DOHH2 (cell line): Measurements from ENCODE around the gene TRAF5.

ENCODE experiments used
- H3F3A ChIP-seq: fragments of 200-600 bp; sonication (generic), shearing (Covaris generic); 2 replicates; pipeline ENCODE4 v1.6.0; 2016; ENCODE audit warnings: antibody characterized with exemption, mild to moderate bottlenecking; ENCODE audit not compliant: control insufficient read depth, insufficient read depth
- H3K27ac ChIP-seq: fragments of 200-600 bp; sonication (generic); 2 replicates; pipeline ENCODE4 v1.5.1; 2014; ENCODE audit warnings: low read depth, mild to moderate bottlenecking, low read length, moderate library complexity
- H3K27me3 ChIP-seq: fragments of 200-600 bp; sonication (generic); 2 replicates; pipeline ENCODE4 v1.6.1; 2014; ENCODE audit warnings: mild to moderate bottlenecking, low read length, mixed read lengths; ENCODE audit not compliant: control insufficient read depth
- H3K36me3 ChIP-seq: fragments of 200-600 bp; sonication (generic); 2 replicates; pipeline ENCODE4 v1.6.1; 2014; ENCODE audit warnings: mild to moderate bottlenecking, low read length, moderate library complexity, mixed read lengths; ENCODE audit not compliant: control insufficient read depth
- H3K4me1 ChIP-seq: fragments of 200-600 bp; sonication (generic); 2 replicates; pipeline ENCODE4 v1.6.1; 2014; ENCODE audit warnings: mild to moderate bottlenecking, low read length, mixed read lengths; ENCODE audit not compliant: control insufficient read depth
- H3K4me2 ChIP-seq: fragments of 200-600 bp; sonication (generic); 2 replicates; pipeline ENCODE4 v1.6.0; 2014; ENCODE audit warnings: mild to moderate bottlenecking, low read length, moderate library complexity
- H3K4me3 ChIP-seq: fragments of 200-600 bp; sonication (generic); 2 replicates; pipeline ENCODE4 v1.5.1; 2014; ENCODE audit warnings: mild to moderate bottlenecking, low read length, mixed read lengths
- H3K79me2 ChIP-seq: fragments of 200-600 bp; sonication (generic); 2 replicates; pipeline ENCODE4 v1.6.1; 2014; ENCODE audit warnings: mild to moderate bottlenecking, low read length, mixed read lengths; ENCODE audit not compliant: control insufficient read depth
- H3K9me2 ChIP-seq: fragments of 200-600 bp; sonication (generic); replicated peaks from 2 replicates; pipeline ENCODE4 v1.6.1; 2014; ENCODE audit warnings: mild to moderate bottlenecking, low read length, mixed read lengths; ENCODE audit not compliant: control insufficient read depth
- H3K9me3 ChIP-seq: fragments of 200-600 bp; sonication (generic); 2 replicates; pipeline ENCODE4 v1.6.1; 2014; ENCODE audit warnings: antibody characterized with exemption, low read length, mixed read lengths; ENCODE audit not compliant: control insufficient read depth, insufficient read depth
- H4K20me1 ChIP-seq: fragments of 200-600 bp; sonication (generic); 2 replicates; pipeline ENCODE4 v1.6.0; 2014; ENCODE audit warnings: low read depth, mild to moderate bottlenecking, antibody characterized with exemption, low read length, moderate library complexity; ENCODE audit not compliant: control insufficient read depth, insufficient read depth
- EZH2phosphoT487 ChIP-seq: fragments of 200-600 bp; sonication (generic); IDR thresholded peaks from 2 replicates; pipeline ENCODE4 v1.6.1; 2017; ENCODE audit warnings: borderline replicate concordance, mild to moderate bottlenecking, antibody characterized with exemption, low read length, moderate library complexity, mixed read lengths
- TF ChIP-seq, protein P1 (sequence below): fragments of 200-600 bp; sonication (generic); IDR thresholded peaks from one replicate; pipeline ENCODE4 v1.5.1; 2014; ENCODE audit warnings: antibody characterized with exemption, mild to moderate bottlenecking, low read depth, low read length; ENCODE audit not compliant: poor library complexity, severe bottlenecking

The TRAF5 gene

DNA sequence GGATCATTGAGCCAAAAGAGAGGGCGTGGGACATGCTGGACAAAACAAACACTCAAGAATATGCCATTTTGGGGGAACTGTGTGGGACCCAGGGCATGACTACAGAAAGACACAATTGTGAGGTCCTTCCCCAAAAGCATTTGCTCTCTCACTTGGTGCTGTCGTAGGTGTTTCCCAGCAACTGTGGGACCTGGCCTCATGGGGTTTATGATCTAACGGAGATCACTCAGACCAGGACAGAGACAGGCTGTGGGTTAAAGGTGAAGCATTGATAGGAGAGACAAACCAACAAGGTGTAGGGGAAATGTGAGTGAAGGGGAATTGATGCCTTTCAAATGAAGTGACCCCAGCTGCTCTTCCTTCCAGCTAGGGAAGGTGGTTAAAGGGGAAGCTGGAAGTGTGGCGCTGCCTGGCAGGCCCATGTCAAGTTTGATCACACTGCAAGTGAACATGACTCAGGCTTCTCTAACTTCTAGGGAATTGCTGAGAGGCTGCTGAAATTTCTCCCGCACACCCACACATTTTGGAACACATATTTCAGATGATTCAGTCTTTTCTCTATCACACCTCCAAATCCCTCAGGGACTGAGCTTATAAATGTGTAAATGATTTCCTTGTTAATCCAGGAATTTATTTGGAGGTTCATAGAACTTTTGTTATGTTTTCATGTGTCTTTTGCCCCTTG, 30.2 kb downstream of the TRAF5 start:
- H3K27ac ChIP-seq, result no peak overlapping the region
- H4K20me1 ChIP-seq, result peaks cover 7% of the 10 kb centered on the region; the same call in 1 of the 2 replicates
- no peaks in the 10 kb centered on the region for H3F3A ChIP-seq
- H3K4me3 ChIP-seq, result no peak overlapping the region
- TF ChIP-seq, protein P1, sequence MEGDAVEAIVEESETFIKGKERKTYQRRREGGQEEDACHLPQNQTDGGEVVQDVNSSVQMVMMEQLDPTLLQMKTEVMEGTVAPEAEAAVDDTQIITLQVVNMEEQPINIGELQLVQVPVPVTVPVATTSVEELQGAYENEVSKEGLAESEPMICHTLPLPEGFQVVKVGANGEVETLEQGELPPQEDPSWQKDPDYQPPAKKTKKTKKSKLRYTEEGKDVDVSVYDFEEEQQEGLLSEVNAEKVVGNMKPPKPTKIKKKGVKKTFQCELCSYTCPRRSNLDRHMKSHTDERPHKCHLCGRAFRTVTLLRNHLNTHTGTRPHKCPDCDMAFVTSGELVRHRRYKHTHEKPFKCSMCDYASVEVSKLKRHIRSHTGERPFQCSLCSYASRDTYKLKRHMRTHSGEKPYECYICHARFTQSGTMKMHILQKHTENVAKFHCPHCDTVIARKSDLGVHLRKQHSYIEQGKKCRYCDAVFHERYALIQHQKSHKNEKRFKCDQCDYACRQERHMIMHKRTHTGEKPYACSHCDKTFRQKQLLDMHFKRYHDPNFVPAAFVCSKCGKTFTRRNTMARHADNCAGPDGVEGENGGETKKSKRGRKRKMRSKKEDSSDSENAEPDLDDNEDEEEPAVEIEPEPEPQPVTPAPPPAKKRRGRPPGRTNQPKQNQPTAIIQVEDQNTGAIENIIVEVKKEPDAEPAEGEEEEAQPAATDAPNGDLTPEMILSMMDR, result no peak
- no peak for TF ChIP-seq EZH2phosphoT487
- peaks cover 24% of the 10 kb centered on the region for H3K79me2 ChIP-seq
- no peak overlapping the region for H3K4me2 ChIP-seq
- peaks cover 17% of the 10 kb centered on the region for H3K4me1 ChIP-seq
- H3K9me3 ChIP-seq, result 0 out of 2 replicates have a peak, but pooled peaks cover 2% of the 10 kb centered on the region
- H3K27me3 ChIP-seq, result no peaks in the 10 kb centered on the region
- peaks cover 73% of the 10 kb centered on the region for H3K36me3 ChIP-seq
- H3K9me2 ChIP-seq, result no peaks in the 10 kb centered on the region

- no peaks in the 10 kb centered on the region; the same call in 1 of the 2 replicates for H4K20me1 ChIP-seq
- H3K27me3 ChIP-seq, result no peaks in the 10 kb centered on the region
- no peaks in the 10 kb centered on the region for H3K9me2 ChIP-seq
- H3K27ac ChIP-seq, result no peak overlapping the region
- H3K9me3 ChIP-seq, result no peaks in the 10 kb centered on the region
- H3K4me3 ChIP-seq, result no peak overlapping the region
- TF ChIP-seq, protein P1, result no peak
- no peak for TF ChIP-seq EZH2phosphoT487
- peaks cover 4% of the 10 kb centered on the region for H3K4me1 ChIP-seq
- no peak overlapping the region for H3K4me2 ChIP-seq
- no peaks in the 10 kb centered on the region for H3F3A ChIP-seq
- H3K79me2 ChIP-seq, result peaks cover 8% of the 10 kb centered on the region
- peaks cover 67% of the 10 kb centered on the region for H3K36me3 ChIP-seq
Measured at GRCh38 chr1:211358685-211359084, 32.1 kb downstream of the TRAF5 start.

DNA sequence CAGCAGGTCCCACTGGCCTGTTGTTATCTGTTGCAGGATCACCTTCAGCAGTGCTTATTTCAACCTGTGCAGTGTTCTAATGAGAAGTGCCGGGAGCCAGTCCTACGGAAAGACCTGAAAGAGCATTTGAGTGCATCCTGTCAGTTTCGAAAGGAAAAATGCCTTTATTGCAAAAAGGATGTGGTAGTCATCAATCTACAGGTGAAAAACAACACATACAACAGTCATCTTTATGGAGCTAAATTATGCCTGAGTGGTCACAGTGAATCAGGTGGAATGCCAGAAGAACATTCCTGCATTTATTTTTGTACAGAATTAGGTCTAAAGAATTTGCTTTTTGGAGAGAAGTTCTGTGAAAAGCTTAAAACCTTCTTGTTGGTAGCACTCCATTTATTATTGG, 33.2 kb downstream of the TRAF5 start:
- H3K79me2 ChIP-seq, result no peaks in the 10 kb centered on the region
- no peak for TF ChIP-seq EZH2phosphoT487
- TF ChIP-seq, protein P1, result no peak
- no peaks in the 10 kb centered on the region for H3K9me3 ChIP-seq
- no peak overlapping the region for H3K27ac ChIP-seq
- H3F3A ChIP-seq, result no peaks in the 10 kb centered on the region
- H3K4me3 ChIP-seq, result no peak overlapping the region
- no peaks in the 10 kb centered on the region for H3K4me1 ChIP-seq
- H3K27me3 ChIP-seq, result no peaks in the 10 kb centered on the region
- H3K4me2 ChIP-seq, result no peak overlapping the region
- no peaks in the 10 kb centered on the region for H4K20me1 ChIP-seq
- no peaks in the 10 kb centered on the region for H3K9me2 ChIP-seq
- peaks cover 62% of the 10 kb centered on the region for H3K36me3 ChIP-seq
